ENCODE data around the gene SNRPB. TPM values are rescaled to one million over a fixed set of nuclear protein-coding genes. Genes with fewer than 3 reads are reported as not detected.
"Not testable (repeated sequence)": the region's sequence is repeated elsewhere in the genome, so short reads cannot be mapped to it uniquely, and the experiment has no call there.

SNRPB gene
- total RNA-seq, 1 experiment from 2014 or later: 532 TPM

DNA sequence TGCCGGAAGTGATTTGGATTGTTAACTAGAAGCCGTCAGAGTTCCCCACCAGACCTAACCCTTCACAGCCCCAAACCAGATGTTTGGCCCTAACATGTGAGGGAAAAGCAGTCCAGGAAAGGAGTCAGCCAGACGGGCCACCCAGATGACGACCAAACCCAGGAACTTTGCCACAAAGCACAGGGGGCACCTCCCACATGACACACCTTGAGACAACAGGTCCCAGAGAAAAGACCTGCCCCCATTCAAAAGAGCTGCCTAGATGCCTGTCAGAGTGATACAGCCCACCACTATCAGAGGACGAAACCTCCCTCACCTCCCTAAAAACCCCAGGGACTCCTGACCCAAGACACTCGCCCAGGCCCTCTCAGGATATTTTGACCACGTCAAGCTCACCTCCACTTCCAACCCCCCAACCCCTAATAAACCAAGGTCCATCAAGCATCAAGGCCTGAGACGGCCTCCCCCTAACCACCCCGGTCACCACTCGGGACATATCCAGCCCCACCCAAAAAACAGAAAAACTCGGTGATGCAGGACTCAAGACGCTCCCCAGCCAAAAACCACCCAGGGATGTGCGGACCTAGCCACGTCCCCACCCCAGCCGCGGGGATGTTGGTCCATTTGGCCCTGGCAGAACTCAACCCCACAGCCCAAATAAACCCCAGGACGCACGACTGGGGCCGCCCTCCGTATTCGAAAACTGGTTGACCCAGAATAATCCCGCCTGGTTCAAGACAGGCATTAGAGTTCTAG lies 37.5 kb upstream of the SNRPB start:
- DNase-seq: no peak
- peaks cover 13% of the 10 kb centered on the region for H3K4me1 Mint-ChIP-seq (ENCODE audit: low read depth, unreplicated experiment)
- ChIA-PET CTCF (interaction anchor here (1.2 kb wide), 1 partner anchor 16 kb away, joined by 3 read pairs; no protein-coding TSS in a partner anchor), POLR2A (interaction anchor here (3.1 kb wide), 1 partner anchor 37 kb away, joined by 11 read pairs; the partner anchor contains the start of gene SNRPB)
- H3K4me3 Mint-ChIP-seq (ENCODE audit: unreplicated experiment): peak overlapping the region; percentile 88
- Histone ChIP-seq H3K9me3 (no peaks in the 10 kb centered on the region), H3K36me3 (ENCODE audit: control insufficient read depth, insufficient read depth, low read length) (no peaks in the 10 kb centered on the region), H3K4me1 (peaks cover 13% of the 10 kb centered on the region), H3K4me3 (ENCODE audit: low read depth, low read length) (peak overlapping the region; percentile 90), H3K27me3 (replicated peaks; ENCODE audit: control insufficient read depth, insufficient read depth, low read length) (no peaks in the 10 kb centered on the region)
- TF ChIP-seq, protein P1, sequence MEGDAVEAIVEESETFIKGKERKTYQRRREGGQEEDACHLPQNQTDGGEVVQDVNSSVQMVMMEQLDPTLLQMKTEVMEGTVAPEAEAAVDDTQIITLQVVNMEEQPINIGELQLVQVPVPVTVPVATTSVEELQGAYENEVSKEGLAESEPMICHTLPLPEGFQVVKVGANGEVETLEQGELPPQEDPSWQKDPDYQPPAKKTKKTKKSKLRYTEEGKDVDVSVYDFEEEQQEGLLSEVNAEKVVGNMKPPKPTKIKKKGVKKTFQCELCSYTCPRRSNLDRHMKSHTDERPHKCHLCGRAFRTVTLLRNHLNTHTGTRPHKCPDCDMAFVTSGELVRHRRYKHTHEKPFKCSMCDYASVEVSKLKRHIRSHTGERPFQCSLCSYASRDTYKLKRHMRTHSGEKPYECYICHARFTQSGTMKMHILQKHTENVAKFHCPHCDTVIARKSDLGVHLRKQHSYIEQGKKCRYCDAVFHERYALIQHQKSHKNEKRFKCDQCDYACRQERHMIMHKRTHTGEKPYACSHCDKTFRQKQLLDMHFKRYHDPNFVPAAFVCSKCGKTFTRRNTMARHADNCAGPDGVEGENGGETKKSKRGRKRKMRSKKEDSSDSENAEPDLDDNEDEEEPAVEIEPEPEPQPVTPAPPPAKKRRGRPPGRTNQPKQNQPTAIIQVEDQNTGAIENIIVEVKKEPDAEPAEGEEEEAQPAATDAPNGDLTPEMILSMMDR (IDR thresholded peaks at IDR 0.05; ENCODE audit: insufficient read depth in 1 of 2, low read depth in 1 of 2, low read length in 1 of 2, severe bottlenecking in 1 of 2, unreplicated experiment in 1 of 2): no peak
- intact Hi-C loops (cut with micrococcal nuclease; ENCODE audit: unreplicated experiment): loop anchor here (2.0 to 5.0 kb wide), 2 partner anchors 37 to 144 kb away; partner anchors contain the start of genes NOP56 and SNRPB
- peaks cover 7% of the 10 kb centered on the region for H3K36me3 Mint-ChIP-seq (ENCODE audit: insufficient read depth, unreplicated experiment)
- H3K27me3 Mint-ChIP-seq (ENCODE audit: insufficient read depth, unreplicated experiment): no peaks in the 10 kb centered on the region
- TSS peak; percentile 43 for BruUV-seq (replicated peaks)
- H3K27ac Mint-ChIP-seq (ENCODE audit: unreplicated experiment): peak overlapping the region; percentile 92
- no peaks in the 10 kb centered on the region for H3K9me3 Mint-ChIP-seq (ENCODE audit: unreplicated experiment)

DNA sequence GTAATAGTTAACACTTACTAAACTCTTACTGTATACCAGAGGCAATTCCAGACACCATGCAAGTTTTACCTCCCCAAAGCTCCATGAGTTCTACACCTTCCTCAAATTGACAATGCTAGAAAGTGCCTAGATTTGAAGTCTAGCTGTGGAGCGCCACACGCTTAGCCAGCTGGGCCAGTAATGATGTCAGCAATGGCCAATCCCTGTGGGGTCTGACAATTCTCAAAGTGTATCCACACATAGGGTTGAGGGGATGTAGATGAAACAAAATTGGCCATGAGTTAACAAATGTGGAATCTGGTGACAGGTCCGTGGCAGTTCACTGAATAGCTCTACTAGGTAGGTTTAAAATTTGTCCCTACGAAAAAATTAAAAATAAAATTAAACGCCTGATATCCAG lies 36.9 kb upstream of the SNRPB start:
- no peaks in the 10 kb centered on the region for H3K9me3 ChIP-seq
- Mint-ChIP-seq H3K9me3 (ENCODE audit: unreplicated experiment) (no peaks in the 10 kb centered on the region), H3K27ac (ENCODE audit: unreplicated experiment) (peak overlapping the region; percentile 92), H3K4me1 (ENCODE audit: low read depth, unreplicated experiment) (peaks cover 18% of the 10 kb centered on the region), H3K4me3 (ENCODE audit: unreplicated experiment) (peak overlapping the region; percentile 88), H3K27me3 (ENCODE audit: insufficient read depth, unreplicated experiment) (no peaks in the 10 kb centered on the region), H3K36me3 (ENCODE audit: insufficient read depth, unreplicated experiment) (peaks cover 7% of the 10 kb centered on the region)
- ChIA-PET POLR2A (interaction anchor here (3.1 kb wide), 1 partner anchor 37 kb away, joined by 11 read pairs; the partner anchor contains the start of gene SNRPB), CTCF (interaction anchor here (1.2 kb wide), 1 partner anchor 17 kb away, joined by 3 read pairs; no protein-coding TSS in a partner anchor)
- no peak overlapping the region for H3K4me3 ChIP-seq (ENCODE audit: low read depth, low read length)
- H3K27me3 ChIP-seq (replicated peaks; ENCODE audit: control insufficient read depth, insufficient read depth, low read length): no peaks in the 10 kb centered on the region
- intact Hi-C loops (cut with micrococcal nuclease; ENCODE audit: unreplicated experiment): loop anchor here (5.0 kb wide), 1 partner anchor 145 kb away; the partner anchor contains the start of gene NOP56
- DNase-seq: no peak
- peaks cover 13% of the 10 kb centered on the region for H3K4me1 ChIP-seq
- no peaks in the 10 kb centered on the region for H3K36me3 ChIP-seq (ENCODE audit: control insufficient read depth, insufficient read depth, low read length)
- BruUV-seq (replicated peaks): no TSS peak
- TF ChIP-seq, protein P1 (IDR thresholded peaks at IDR 0.05; ENCODE audit: insufficient read depth in 1 of 2, low read depth in 1 of 2, low read length in 1 of 2, severe bottlenecking in 1 of 2, unreplicated experiment in 1 of 2): no peak

DNA sequence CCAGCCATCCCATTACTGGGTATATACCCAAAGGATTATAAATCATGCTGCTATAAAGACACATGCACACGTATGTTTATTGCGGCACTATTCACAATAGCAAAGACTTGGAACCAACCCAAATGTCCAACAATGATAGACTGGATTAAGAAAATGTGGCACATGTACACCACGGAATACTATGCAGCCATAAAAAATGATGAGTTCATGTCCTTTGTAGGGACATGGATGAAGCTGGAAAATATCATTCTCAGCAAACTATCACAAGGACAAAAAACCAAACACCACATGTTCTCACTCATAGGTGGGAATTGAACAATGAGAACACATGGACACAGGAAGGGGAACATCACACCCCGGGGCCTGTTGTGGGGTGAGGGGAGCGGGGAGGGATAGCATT lies 35.8 kb upstream of the SNRPB start:
- POLR2A ChIA-PET; BruUV-seq (replicated peaks); CTCF ChIA-PET; H3K27me3 ChIP-seq (replicated peaks; ENCODE audit: control insufficient read depth, insufficient read depth, low read length); H3K36me3 Mint-ChIP-seq (ENCODE audit: insufficient read depth, unreplicated experiment); H3K9me3 Mint-ChIP-seq (ENCODE audit: unreplicated experiment); H3K27ac Mint-ChIP-seq (ENCODE audit: unreplicated experiment); DNase-seq; H3K27me3 Mint-ChIP-seq (ENCODE audit: insufficient read depth, unreplicated experiment); H3K9me3 ChIP-seq; H3K4me3 Mint-ChIP-seq (ENCODE audit: unreplicated experiment); H3K36me3 ChIP-seq (ENCODE audit: control insufficient read depth, insufficient read depth, low read length); H3K4me3 ChIP-seq (ENCODE audit: low read depth, low read length): not testable (repeated sequence)
- H3K4me1 ChIP-seq: peaks cover 13% of the 10 kb centered on the region
- H3K4me1 Mint-ChIP-seq (ENCODE audit: low read depth, unreplicated experiment): peaks cover 18% of the 10 kb centered on the region
- intact Hi-C loops (cut with micrococcal nuclease; ENCODE audit: unreplicated experiment): loop anchor here (5.0 kb wide), 1 partner anchor 146 kb away; the partner anchor contains the start of gene NOP56

DNA sequence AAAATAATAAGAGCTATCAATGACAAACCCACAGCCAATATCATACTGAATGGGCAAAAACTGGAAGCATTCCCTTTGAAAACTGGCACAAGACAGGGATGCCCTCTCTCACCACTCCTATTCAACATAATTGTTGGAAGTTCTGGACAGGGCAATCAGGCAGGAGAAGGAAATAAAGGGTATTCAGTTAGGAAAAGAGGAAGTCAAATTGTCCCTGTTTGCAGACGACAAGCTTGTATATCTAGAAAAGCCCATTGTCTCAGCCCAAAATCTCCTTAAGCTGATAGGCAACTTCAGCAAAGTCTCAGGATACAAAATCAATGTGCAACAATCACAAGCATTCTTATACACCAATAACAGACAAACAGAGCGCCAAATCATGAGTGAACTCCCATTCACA lies 34.2 kb upstream of the SNRPB start:
- H3K27me3 Mint-ChIP-seq (ENCODE audit: insufficient read depth, unreplicated experiment); BruUV-seq (replicated peaks); POLR2A ChIA-PET; H3K36me3 ChIP-seq (ENCODE audit: control insufficient read depth, insufficient read depth, low read length); DNase-seq; H3K27ac Mint-ChIP-seq (ENCODE audit: unreplicated experiment); H3K27me3 ChIP-seq (replicated peaks; ENCODE audit: control insufficient read depth, insufficient read depth, low read length); H3K4me3 ChIP-seq (ENCODE audit: low read depth, low read length); H3K4me3 Mint-ChIP-seq (ENCODE audit: unreplicated experiment); CTCF ChIA-PET; H3K9me3 ChIP-seq; H3K36me3 Mint-ChIP-seq (ENCODE audit: insufficient read depth, unreplicated experiment); H3K4me1 ChIP-seq; H3K4me1 Mint-ChIP-seq (ENCODE audit: low read depth, unreplicated experiment); H3K9me3 Mint-ChIP-seq (ENCODE audit: unreplicated experiment): not testable (repeated sequence)
- intact Hi-C loops (cut with micrococcal nuclease; ENCODE audit: unreplicated experiment): loop anchor here (5.0 kb wide), 1 partner anchor 147 kb away; the partner anchor contains the start of gene NOP56

DNA sequence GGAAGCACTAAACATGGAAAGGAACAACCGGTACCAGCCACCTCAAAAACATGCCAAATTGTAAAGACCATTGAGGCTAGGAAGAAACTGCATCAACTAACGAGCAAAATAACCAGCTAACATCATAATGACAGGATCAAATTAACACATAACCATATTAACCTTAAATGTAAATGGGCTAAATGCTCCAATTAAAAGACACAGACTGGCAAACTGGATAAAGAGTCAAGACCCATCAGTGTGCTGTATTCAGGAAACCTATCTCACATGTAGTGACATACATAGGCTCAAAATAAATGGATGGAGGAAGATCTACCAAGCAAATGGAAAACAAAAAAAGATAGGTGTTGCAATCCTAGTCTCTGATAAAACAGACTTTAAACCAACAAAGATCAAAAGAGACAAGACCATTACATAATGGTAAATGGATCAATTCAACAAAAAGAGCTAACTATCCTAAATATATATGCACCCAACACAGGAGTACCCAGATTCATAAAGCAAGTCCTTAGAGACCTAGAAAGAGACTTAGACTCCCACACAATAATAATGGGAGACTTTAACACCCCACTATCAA lies 32.3 kb upstream of the SNRPB start:
- BruUV-seq (replicated peaks); H3K4me3 Mint-ChIP-seq (ENCODE audit: unreplicated experiment); POLR2A ChIA-PET; H3K36me3 Mint-ChIP-seq (ENCODE audit: insufficient read depth, unreplicated experiment); H3K9me3 ChIP-seq; H3K4me1 ChIP-seq; H3K27me3 Mint-ChIP-seq (ENCODE audit: insufficient read depth, unreplicated experiment); H3K27me3 ChIP-seq (replicated peaks; ENCODE audit: control insufficient read depth, insufficient read depth, low read length); intact Hi-C loops (cut with micrococcal nuclease; ENCODE audit: unreplicated experiment); DNase-seq; H3K27ac Mint-ChIP-seq (ENCODE audit: unreplicated experiment); H3K36me3 ChIP-seq (ENCODE audit: control insufficient read depth, insufficient read depth, low read length); H3K4me1 Mint-ChIP-seq (ENCODE audit: low read depth, unreplicated experiment); H3K4me3 ChIP-seq (ENCODE audit: low read depth, low read length); H3K9me3 Mint-ChIP-seq (ENCODE audit: unreplicated experiment); CTCF ChIA-PET: not testable (repeated sequence)

All from Caco-2 (cell line).